ENCODE measurements around the gene SLC12A7.
"Not testable (repeated sequence)": the region's sequence is repeated elsewhere in the genome, so short reads cannot be mapped to it uniquely, and the experiment has no call there.

SLC12A7 gene

DNA sequence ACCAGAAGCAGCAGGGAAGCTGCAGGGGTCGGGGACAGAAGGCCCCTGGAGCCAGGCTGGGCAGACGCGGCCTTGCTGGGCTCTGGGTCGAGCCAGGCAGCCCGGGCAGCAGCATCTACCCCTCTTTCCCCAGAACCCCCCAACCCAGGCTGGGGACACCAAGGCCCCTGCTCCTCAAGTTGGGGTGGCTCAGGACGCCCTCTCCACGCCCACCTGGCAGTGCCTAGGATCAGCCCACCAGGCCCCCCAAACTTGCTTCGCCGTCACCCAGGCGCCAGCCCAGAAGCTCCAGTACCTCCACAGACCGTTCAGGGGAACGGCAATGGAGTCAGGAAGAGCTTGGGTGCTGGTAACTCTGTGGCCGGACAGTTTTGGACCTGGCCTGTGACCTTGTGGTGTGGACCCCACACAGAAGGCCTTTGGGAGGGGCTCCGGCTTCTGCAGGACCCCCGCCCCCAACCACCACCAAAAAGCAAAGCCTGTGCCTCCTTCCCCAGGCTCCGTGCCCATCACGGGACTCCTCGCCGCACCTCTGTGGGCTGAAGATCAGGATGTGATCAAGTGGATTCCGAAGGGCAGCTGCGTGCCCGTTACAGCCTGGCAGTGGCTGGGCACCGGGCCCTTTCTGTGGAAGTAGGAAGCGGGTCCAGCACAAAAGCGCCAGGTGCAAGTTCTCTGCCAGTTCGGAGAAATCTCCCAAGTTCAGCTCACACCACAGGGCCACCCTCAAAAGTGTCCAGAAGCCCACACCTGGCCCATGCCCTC is 2.1 kb downstream of the SLC12A7 start:
- no peak for DNase-seq

DNA sequence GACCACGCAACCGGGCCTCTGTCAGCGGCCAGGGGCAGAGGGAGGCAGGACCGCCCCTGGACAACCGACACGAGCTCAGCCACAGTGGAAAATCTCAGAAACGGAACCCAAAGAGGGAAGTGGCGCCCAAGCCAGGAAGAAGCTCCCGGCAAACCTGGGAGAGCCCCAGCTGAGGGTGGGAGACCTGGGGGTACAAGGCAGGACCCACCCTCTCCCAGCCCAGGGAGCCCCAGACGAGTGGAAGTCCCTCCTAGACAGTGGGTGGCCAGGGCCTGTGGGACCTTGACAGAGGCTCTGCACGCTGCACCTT is 3.0 kb downstream of the SLC12A7 start:
- DNase-seq: no peak

DNA sequence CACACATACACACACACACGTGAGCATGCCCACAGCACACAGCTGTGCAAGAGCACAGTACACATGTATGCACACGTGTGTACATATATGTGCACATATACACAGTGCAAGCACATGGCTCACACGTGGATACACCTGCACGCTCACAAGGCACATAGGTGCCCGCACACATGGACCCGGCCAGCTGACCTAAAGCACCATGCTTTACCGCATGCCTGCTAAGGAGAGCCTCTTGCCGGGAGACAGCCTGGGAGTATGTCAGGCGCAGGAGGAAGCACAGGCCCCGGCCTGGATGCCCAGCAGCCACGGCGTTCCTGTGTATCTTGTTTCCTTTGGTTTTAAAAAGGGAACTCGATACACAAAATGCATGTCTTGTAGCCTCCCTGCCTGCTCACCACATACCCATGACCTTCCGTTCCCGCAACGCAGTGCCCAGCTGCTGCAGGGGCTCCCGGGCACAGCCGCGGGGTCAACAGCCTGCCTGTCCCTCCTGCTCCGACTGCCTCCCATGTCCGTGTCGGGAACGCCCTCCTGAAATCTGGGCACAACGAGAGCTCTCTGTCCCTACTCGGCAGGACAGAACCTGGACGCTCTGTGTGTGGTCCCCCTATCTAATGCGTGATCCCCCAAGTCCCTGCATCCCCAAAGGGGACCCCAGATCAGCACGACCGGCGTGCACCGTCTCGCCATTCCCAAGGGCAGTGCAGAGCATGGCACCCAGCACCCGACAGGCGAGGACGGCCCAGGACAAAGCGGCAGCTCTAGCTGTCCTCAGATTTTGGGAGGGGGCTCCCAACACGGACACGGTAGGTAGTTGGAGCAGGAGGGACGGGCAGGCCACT is 3.6 kb downstream of the SLC12A7 start:
- DNase-seq: no peak

DNA sequence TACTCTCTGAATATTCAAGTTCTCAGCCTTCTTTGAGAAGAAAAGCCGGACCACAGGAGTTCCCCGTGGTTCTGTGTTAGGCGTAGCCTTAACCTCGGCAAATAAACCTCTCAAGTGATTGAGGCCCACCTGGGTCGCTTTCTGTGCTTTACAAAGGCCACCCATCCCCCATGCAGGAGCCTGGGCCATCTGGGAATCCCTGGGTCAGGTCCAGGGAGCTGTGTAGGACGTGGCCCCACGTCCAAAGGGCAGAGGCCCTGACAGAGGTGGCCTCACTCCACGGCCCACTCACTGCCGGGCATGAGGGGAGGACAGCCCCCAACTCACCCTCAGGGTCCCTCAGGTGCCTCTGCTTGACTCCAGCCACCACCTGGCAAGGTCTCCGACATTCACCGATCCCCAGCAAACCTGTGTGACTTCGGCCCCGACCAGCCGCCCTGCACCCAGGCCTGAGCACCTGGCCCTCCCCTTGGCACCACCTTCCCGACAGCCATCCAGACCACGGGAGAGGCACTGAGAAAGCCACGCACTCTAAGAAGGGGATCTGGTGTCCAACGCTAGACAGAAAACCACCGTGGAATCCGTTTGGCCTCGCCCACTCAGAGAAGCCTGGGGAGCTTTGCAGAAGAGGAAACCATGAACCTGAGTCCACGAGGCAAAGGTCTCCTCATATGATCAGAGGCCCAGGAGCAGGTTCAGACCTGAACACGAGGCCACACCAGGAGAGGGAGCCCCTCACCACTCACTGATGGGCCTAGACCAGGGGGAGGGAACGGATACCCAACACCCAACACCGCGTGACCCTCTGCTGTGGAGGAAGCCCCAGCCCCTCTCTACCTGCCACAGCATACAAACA is 4.5 kb downstream of the SLC12A7 start:
- no peak for DNase-seq

DNA sequence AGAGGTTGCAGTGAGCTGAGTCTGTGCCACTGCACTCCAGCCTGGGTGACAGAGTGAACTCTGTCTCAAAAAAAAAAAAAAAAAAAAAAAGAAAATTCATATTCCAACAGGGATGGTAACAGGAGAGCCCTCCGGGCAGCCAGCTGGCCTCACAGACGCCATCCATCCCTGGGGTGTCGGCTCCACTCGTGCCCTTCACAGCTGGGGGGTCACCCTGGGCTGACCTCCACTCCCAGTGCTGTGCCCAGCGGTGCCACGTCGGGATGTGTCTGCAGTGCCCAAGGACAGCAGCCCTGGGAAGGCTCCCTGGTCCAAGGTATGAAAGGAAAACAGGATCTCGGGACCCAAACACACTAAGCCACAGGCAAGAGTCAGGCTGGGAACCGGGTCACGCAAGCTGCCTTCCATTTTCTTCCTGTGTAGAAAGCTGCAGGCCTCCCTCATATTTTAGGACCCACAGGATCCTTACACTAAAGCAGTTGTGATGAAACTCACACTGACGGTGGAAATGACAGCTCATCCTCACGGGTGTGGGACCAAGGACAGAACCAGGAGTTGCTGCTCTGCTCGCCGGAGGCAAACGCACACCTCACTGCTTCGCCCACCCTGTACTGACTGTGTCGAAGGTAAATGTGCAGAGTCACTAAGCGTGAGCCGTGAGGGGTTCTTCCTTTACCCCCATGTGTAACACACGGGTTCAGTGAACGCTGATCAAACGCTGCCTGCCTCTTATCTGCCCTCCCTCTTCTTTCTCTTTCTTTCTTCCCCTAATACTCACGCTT is 5.3 kb downstream of the SLC12A7 start:
- DNase-seq: no peak

DNA sequence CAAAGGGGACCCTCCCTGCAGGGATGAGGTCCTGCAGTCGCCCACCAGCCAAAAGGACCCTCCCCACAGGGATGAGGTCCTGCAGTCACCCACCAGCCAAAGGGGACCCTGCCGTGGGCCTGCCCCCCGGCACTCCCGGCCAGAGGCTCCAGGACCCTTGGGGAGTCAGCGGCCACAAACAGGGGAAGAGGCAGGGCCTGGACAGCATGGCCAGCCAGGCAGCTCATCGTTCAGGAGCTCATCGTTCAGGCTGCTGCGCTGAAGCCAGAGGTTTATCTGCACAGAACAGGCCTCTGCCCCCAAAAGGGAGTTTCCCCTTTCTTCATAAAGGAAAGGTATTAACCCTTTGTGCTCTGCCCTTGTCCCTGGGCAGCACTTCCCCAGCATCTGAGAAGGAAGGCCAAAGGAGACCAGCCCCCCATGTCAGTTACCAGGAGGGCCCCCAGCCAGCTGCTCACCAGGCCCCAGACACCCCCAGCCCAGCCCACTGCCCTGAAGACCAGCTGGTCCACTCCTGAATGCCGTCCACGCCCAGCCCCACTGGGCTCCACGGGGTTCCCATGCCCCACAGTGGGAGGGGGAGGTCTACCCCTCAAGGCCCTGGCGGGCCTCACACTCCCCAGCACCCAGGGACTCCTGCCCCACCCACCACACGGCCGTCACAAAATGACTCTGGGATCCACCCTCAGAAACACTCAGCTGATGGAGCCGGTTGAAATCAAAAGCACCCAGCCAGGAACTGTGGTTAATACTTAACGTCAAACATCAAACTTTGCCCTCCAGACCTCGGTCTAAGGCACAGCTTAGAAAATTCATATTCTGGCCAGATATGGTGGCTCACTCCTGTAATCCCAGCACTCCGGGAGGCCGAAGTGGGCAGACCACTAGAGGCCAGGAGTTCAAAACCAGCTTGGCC is 6.3 kb downstream of the SLC12A7 start:
- no peak for DNase-seq

DNA sequence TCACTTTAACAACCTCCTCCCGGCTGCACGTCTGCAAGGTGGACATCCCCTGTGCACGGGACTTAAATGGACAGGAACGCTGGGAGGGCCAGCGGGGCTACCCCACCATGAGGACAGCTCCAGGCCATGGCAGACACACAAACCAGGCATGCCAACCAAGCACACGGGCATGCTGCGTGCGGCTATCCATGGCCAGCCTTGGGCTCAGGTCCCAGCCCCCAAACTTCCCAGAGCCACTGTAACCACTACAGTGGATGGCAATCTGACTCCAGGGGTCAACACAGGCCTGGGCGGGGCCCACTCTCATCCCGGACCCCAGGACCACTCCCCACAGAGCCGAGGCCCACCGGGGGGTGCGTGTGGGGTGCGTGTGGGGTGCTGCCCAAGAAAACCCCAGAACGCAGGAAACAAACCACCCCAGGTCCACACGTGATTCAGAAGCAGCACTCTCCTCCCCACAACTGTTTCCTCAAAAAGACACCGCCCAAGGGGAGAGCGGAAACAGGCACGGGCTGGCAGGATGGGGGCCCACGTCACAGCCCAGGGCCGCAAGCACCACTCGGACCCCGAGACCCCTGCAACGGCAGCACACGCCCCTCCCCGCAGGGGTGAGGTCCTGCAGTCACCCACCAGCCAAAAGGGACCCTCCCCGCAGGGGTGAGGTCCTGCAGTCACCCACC is 7.4 kb downstream of the SLC12A7 start:
- DNase-seq: no peak

DNA sequence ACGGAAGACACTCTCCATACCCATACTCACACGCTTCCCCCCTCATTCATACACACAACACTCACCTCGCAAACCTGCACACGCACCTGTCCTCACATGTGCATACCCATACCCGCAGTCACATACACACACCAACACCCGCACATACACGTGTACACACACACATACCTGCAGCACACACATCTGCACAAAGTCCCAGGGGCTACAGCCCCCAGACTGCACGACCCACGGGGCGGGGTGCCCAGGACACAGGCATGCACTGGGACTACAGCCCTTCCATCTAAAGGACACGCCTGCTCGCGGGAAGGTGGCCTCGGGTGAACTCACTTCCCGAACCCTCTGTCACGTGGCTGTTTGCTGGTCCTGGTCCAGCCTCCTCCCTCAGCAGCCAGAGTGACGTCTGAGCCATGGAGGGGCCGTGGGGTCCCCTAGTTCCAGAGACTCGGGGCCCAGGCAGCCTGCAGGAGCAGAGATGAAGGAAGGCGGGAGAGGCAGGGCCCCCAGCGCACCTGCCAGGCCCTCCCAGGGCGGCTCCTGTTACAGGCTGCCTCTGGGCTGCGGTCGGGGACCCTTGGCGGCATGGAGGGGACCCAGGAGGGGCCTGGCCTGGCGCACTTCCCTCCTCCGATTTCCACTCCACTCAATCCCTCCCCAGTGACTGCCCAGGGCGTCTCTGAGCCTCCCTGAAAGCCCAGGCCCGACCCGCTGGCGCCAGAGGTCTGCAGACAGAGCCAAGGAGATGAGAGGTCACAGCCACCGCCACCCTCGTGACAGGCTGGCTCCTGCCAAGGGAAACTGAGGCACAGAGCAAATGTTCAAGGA is 8.1 kb downstream of the SLC12A7 start:
- no peak for DNase-seq

DNA sequence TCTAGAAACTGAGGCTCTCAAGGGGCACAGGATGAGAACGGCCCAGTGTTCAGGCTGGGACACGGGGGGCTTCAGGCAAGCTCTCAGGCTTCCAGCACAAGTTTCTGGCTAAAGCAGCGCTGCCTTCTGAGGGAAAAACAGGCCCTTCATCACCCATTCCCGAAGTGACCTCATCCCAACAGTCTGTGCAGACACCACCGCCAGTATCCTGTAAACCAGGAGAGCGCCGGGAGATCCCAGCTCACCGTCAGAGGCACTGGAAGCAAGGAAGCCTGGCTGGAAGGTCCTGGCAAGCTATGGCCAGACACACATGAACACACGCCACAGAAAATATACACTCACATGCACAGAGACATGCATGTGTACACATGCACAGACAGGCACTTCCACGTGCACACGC is 8.8 kb downstream of the SLC12A7 start:
- no peak for DNase-seq

DNA sequence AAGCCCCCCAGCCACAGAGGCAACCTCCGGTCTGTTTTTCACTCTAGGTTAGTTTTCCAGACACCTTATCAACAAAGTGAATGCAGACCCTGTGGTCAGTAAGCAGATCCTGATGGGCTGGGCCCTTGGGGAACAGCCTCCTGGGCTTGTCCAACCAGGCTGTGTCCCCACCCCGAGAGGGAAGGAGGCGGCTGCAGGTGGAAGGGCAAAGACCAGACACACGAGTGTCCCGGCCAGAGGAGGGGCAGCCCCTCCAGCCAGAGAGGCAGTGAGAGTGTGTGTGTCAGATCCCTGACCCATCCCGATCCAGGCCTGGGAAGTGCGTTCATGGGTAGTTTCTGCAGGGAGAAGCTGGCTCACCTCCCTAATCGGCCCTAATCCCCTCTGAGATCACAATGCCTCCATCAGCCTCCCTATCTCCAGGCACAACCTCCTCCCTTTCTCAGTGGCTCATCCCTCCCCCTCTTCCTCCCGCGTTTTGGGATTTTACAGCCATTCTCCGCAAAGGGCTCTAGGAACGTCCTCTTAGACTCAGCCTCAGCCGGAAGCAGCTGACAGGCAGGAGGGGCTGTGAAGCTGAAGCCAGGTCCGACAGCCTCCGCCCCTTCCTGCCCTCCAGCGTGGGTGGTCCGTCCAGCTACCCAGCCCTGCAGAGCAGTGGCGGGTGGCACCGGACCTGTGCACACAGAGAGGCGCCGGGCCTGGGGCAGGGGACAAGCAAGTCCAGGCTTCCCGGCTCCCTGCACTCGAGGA is 9.7 kb downstream of the SLC12A7 start:
- DNase-seq: no peak

DNA sequence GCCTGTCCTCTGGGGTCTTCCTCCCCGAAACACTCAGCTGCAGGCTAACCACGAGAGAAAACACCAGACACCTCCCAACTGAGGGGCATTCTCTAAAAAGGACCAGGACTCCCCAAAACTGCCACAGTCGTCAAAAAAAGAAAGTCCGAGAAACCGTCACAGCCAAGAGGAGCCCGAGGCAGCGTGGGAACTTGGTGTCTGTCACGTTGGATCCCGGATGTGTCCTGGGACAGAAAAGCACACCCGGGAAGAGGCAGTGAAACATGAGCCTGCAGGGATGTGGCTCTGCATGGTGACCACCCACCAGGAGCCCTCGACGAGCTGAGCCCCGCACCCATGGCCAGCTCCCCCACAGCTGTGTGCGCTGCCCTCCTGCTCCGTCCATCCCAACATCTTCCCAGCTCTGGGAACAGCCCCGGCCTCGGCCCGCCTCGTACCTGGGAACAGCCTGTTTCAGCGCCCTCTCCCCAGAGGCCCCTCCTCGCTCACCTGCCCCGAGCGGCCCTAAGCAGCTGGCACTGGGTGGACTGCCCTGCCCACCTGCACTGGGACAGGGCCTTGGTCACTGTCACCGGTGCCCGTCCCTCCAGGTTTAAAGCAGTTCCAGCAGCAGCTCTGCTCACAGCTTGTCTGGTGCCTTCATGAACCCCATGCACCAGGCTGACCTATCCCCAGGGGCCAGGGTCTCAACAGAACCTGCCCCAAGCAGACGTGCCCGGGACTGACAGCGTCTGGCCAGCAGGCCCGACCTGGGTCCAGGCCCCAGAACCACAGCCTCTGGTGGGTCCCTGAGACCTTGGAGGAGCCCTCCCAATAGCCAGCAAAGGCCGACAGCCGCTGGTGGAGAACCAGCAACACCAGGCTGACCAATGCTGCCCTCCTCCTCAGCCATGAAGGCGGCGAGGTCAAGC is 10.9 kb downstream of the SLC12A7 start:
- DNase-seq: no peak

DNA sequence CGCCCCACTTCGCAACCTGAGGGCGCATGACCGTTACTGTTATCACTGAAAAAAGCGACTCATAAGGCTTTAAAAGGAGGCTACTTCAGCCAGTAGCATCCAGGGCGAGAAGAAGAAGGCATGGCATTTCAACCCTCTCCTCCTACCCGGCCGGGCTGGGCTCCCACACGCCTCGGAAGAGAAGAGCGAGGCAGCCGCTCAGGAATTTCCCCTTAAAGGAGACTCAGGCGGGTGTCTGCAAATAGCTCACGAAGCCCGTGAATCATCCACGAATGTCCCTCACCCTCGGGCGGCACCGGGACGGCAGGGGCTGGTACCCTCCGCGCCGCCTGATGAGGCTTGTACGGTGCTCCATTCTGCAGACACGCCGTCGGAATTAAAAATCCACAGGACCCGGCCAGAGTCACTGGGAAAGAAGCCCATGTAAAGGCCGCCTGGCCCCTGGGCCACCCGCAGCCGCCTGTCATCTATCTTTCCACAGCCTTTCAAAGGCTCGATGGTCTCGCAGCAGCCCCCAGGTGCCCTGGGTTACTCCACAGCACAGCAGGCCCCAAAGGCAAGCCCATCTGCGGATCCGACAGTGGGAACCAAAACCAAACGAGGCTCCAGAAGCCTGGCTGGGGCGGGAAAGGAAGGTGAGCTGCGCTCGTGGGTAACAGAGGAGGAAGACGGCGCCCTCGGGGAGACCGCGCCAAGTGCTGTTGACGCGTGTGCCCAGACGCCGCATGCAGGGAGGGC is 11.8 kb downstream of the SLC12A7 start:
- DNase-seq: peak; percentile 30

DNA sequence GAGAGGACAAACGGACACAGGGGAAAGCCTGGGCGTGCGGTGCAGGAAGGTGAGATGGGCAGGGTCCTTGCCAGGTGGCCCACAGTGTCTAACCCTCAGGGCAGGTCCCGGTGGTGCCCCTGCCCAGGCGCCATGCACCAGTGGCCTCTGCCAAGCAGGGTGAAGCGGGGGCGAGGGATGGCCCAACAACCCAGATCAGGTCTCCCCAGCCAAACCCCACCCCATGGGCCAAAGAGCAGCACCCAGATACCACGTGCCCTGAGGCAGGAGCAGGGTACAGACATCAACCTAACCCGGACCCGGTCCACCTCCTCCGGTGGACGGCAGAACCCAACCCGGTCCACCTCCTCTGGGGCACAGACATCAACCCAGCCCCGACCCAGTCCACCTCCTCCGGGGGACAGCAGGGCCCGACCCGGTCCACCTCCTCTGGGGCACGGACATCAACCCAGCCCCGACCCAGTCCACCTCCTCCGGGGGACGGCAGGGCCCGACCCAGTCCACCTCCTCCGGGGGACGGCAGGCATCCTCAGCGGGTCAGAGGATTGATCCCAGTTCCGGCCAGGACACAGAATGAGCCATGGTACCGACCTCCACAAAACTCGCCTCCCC is 12.8 kb downstream of the SLC12A7 start:
- no peak for DNase-seq

DNA sequence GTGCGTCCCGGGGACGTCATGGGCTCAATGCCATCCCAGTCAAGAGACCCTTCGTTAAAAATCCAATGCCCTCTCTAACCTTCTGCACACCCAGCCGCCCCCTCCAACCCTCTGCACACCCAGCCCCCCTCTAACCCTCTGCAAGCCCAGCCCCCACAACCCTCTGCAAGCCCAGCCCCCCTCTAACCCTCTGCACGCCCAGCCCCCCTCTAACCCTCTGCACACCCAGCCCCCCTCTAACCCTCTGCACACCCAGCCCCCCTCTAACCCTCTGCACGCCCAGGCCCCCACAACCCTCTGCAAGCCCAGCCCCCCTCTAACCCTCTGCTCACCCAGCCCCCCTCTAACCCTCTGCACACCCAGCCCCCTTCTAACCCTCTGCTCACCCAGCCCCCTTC is 13.9 kb downstream of the SLC12A7 start:
- DNase-seq: not testable (repeated sequence)

DNA sequence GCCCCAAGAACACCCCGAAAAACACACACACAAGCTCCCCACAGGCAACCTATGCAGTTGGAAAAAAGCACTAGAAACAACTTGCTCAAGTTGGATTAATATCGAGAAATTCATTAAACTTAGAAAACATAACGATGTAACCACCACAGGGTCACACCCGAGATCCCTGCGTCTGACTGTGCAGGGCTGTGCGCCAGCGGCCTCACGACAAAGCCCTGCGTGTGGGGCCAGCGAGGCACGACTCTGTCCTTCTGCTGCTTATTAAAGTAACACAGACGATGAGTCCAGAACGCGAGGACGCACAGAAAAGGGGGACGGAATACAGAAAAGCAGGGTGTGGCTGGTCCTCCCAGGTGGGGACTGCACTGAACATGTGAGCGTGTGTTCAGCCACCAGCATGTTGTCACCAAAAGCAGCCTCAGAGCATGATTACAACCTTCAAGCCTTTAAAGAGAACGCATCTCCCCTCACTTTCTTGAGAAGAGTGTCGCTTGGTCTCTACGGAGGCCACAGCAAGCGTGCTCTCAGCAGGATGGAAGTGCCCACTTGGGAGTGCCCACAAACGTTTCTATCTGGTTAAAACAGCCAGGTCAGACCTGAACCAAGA is 14.4 kb downstream of the SLC12A7 start:
- DNase-seq: no peak

DNA sequence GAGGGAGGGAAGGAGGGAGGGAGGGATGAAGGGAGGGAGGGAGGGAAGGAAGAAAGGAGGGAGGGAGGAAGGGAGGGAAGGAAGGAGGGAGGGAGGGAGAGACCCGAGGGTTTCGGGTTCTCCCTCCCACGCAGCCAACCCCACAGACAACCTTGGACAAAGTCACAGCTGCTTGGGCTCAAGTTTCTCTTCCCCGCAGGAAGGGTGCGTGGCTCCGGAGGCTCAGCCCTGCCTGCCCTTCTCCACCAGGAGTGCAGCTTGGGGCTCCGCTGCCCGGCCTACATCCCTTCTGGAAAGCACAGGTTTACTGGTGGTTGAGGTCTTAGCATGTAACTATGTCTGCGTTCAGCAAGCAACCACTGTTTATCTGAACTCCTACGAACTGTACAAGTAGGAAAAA is 15.0 kb downstream of the SLC12A7 start:
- no peak for DNase-seq
